Superior temporal gyrus (tissue), 1 donor: ENCODE measurements around the gene CCN5.
"Not testable (repeated sequence)": the region's sequence is repeated elsewhere in the genome, so short reads cannot be mapped to it uniquely, and the experiment has no call there.

Source experiments
- DNase-seq: peaks from one replicate; pipeline ENCODE4 v3.0.0-alpha.2; 2016; ENCODE audit errors: extremely low spot score

The CCN5 gene

GRCh38 chr20:44758247-44759101, 43.3 kb downstream of the CCN5 start:
- no peak for DNase-seq

GRCh38 chr20:44759595-44759994, 44.4 kb downstream of the CCN5 start:
- no peak for DNase-seq

GRCh38 chr20:44761423-44761822, 46.3 kb downstream of the CCN5 start:
- DNase-seq: no peak

GRCh38 chr20:44762466-44763140, 47.4 kb downstream of the CCN5 start:
- DNase-seq: no peak

- DNase-seq: not testable (repeated sequence)
Measured at GRCh38 chr20:44763798-44764197, 48.6 kb downstream of the CCN5 start.

GRCh38 chr20:44765091-44765490, 49.9 kb downstream of the CCN5 start:
- DNase-seq: no peak

- no peak for DNase-seq
Measured at GRCh38 chr20:44765701-44766347, 50.7 kb downstream of the CCN5 start.

GRCh38 chr20:44768256-44768655, 53.1 kb downstream of the CCN5 start:
- no peak for DNase-seq

GRCh38 chr20:44768854-44769480, 53.8 kb downstream of the CCN5 start:
- no peak for DNase-seq

GRCh38 chr20:44769481-44769863, 54.3 kb downstream of the CCN5 start:
- DNase-seq: no peak

- no peak for DNase-seq
Measured at GRCh38 chr20:44770484-44771171, 55.5 kb downstream of the CCN5 start.

- DNase-seq: no peak
Measured at GRCh38 chr20:44771172-44771535, 56.0 kb downstream of the CCN5 start.

GRCh38 chr20:44772636-44773035, 57.5 kb downstream of the CCN5 start:
- no peak for DNase-seq

GRCh38 chr20:44773070-44773829, 58.1 kb downstream of the CCN5 start:
- no peak for DNase-seq

GRCh38 chr20:44776980-44777379, 61.8 kb downstream of the CCN5 start:
- no peak for DNase-seq
